Thoracic aorta (tissue), 2 donors: Measurements from ENCODE around the gene MITF. TPM values are rescaled to one million over a fixed set of nuclear protein-coding genes. Genes with fewer than 3 reads are reported as not detected.

Experiments used
- ATAC-seq: fragments of 150-250 bp; one replicate; pipeline ENCODE4 v1.8.0; 2017; ENCODE audit warnings: low read depth; ENCODE audit not compliant: insufficient number of reproducible peaks, low FRiP score
- DNase-seq: peaks from one replicate; pipeline ENCODE4 v3.0.0-alpha.2; 2020; ENCODE audit warnings: low spot score
- H3K27ac ChIP-seq, 2 donors: fragments of 200-600 bp; sonication (generic); 1 replicate in 1 of 2; 2 replicates in 1 of 2; pipeline ENCODE4 v1.5.1; 2016; ENCODE audit warnings: mild to moderate bottlenecking in 2 of 2, moderate library complexity in 2 of 2
- H3K27me3 ChIP-seq: fragments of 200-600 bp; sonication (generic); replicated peaks from 2 replicates; pipeline ENCODE4 v1.6.0; 2016; ENCODE audit warnings: mild to moderate bottlenecking; ENCODE audit not compliant: insufficient read depth
- H3K36me3 ChIP-seq: fragments of 200-600 bp; sonication (generic); one replicate; pipeline ENCODE4 v1.5.1; 2016
- H3K4me1 ChIP-seq, 2 donors: fragments of 200-600 bp; sonication (generic); 1 replicate in 1 of 2; 2 replicates in 1 of 2; pipeline versions ENCODE4 v1.5.1 to v1.6.0; 2016; ENCODE audit warnings: low read depth in 2 of 2, mild to moderate bottlenecking in 1 of 2; ENCODE audit not compliant: control insufficient read depth in 1 of 2
- H3K4me3 ChIP-seq: fragments of 200-600 bp; sonication (generic); 2 replicates; pipeline ENCODE4 v1.5.1; 2016; ENCODE audit warnings: mild to moderate bottlenecking
- H3K9me3 ChIP-seq: fragments of 200-600 bp; sonication (generic); 2 replicates; pipeline ENCODE4 v1.5.1; 2016
- CTCF ChIP-seq: fragments of 200-600 bp; sonication (generic); IDR thresholded peaks from one replicate; pipeline ENCODE4 v1.5.1; 2019; ENCODE audit warnings: antibody characterized with exemption
- total RNA-seq, 2 donors: library from RNA; depleted of rRNA; stranded (reverse); fragments of >200 nt; gene quantifications; one replicate each; pipeline versions ENCODE4 v1.1.0 to v1.2.3, GENCODE V29; 2016

The MITF gene
- total RNA-seq, 2 donors from 2014 or later, result 12.3 to 12.7 TPM

GRCh38 chr3:70006089-70006488 is 266.8 kb downstream of the MITF start:
- DNase-seq (no peak), ATAC-seq (no peak)
- Histone ChIP-seq H3K4me3 (no peak overlapping the region), H3K4me1 (peaks cover 1 to 7% of the 10 kb centered on the region in 2 donors), H3K27ac (no peak overlapping the region), H3K36me3 (no peaks in the 10 kb centered on the region), H3K9me3 (no peaks in the 10 kb centered on the region), H3K27me3 (no peaks in the 10 kb centered on the region)
- TF ChIP-seq CTCF, result no peak

- TF ChIP-seq CTCF, result no peak
- ATAC-seq (no peak), DNase-seq (no peak)
- H3K27ac ChIP-seq, result no peak overlapping the region
- H3K36me3 ChIP-seq, result no peaks in the 10 kb centered on the region
- H3K4me1 ChIP-seq, result peaks cover 11 to 35% of the 10 kb centered on the region in 2 donors
- H3K4me3 ChIP-seq, result no peak overlapping the region
- H3K9me3 ChIP-seq, result no peaks in the 10 kb centered on the region
- no peaks in the 10 kb centered on the region for H3K27me3 ChIP-seq
Observed at GRCh38 chr3:70010346-70010745, 271.1 kb downstream of the MITF start.

- Histone ChIP-seq H3K9me3 (no peaks in the 10 kb centered on the region), H3K4me1 (peaks cover 11 to 35% of the 10 kb centered on the region in 2 donors), H3K27me3 (no peaks in the 10 kb centered on the region), H3K4me3 (no peak overlapping the region), H3K27ac (peak overlapping the region; percentile 60 to 63), H3K36me3 (no peaks in the 10 kb centered on the region)
- no peak for TF ChIP-seq CTCF
- peak; percentile 43 for ATAC-seq
- no peak for DNase-seq
Observed at GRCh38 chr3:70011582-70011981, 272.3 kb downstream of the MITF start.
